Measurements from ENCODE around the gene PLAGL2.

The PLAGL2 gene

DNA sequence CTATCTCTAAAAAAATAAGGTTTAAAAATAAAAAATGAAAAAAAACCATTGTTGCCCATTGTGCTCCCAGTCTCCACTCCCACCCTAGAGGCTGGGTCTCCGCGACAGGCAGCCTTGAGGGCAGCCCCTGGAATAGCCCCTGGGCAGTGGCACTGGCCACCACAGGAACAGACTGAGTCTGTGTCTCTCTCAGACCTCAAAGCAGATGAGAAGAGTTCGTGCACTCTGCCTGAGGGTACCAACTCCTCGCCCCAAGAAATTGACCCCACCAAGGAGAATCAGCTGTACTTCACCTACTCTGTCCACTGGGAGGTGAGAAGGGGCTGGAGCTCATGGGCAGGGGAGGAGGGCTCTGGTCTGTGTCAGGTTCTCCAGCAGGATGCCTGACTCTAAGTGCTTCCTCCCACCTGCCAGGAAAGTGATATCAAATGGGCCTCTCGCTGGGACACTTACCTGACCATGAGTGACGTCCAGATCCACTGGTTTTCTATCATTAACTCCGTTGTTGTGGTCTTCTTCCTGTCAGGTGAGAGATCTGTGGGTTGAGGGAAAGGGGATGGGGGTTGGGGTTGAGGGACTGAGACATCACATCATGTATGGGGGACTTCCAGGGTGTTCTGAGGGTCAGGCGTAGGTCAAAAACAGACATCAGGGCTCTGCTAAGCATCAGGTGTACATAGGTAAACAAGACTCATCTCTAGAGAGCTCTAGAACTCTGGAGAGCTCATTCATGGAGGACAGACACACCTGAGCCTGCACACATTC, 62.5 kb downstream of the PLAGL2 start:
- no peak for DNase-seq

DNA sequence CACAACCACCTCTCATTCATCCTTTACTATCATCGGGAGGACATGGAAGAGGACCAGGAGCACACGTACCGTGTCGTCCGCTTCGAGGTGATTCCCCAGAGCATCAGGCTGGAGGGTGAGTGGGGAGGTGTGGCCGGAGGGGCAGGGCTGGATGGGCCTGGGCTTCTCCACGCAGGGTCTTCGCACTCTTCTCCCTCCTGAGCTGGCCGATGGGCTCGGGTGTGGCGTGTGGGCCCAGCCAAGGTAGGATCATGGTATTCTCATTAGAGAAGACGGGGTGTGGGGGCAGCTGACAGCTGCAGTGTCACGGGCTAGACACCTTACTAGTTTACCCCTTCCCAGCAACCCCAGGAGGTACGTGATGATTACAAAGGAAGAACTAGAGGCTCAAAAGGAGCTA, 64.6 kb downstream of the PLAGL2 start:
- no peak for DNase-seq
